Measurements from ENCODE around the gene LNPEP. TPM values are rescaled to one million over a fixed set of nuclear protein-coding genes. Genes with fewer than 3 reads are reported as not detected.
A peak's percentile ranks its signal among the peaks of the same experiment; 100 is the strongest.

LNPEP gene
- total RNA-seq, 2 experiments from 2014 or later, result 79.1 to 116 TPM

- Histone ChIP-seq H3K9me2 (ENCODE audit: insufficient read depth, low read length) (no peaks in the 10 kb centered on the region), H3K27ac (ENCODE audit: low read depth, low read length, poor library complexity, severe bottlenecking) (peak overlapping the region; percentile 73), H2AFZ (ENCODE audit: low read length) (0 out of 2 replicates have a peak overlapping the region, but pooled peaks have one; percentile 5), H3K4me1 (ENCODE audit: insufficient read depth, low read length, poor library complexity, severe bottlenecking) (peaks cover 23% of the 10 kb centered on the region), H3K4me3 (ENCODE audit: low read depth, low read length, poor library complexity, severe bottlenecking) (peak overlapping the region; percentile 39), H3K9me3 (ENCODE audit: low read length) (no peaks in the 10 kb centered on the region), H3K4me2 (ENCODE audit: low read length) (peak overlapping the region; percentile 67), H4K20me1 (ENCODE audit: insufficient read depth, low read length) (no peaks in the 10 kb centered on the region), H3K36me3 (ENCODE audit: insufficient read depth, low read length) (peaks cover 71% of the 10 kb centered on the region), H3K79me2 (ENCODE audit: insufficient read depth, low read depth, low read length) (no peaks in the 10 kb centered on the region; the same call in 1 of the 2 replicates)
- peak; percentile 81 for DNase-seq (ENCODE audit: low spot score)
- intact Hi-C loops (cut with micrococcal nuclease; ENCODE audit: unreplicated experiment), result no loop called here
- ChIA-PET CTCF (ENCODE audit: unreplicated experiment) (interaction anchor here (1.0 to 1.4 kb wide), 3 partner anchors 11 to 28 kb away, joined by 3 read pairs; no protein-coding TSS in a partner anchor), POLR2A (interaction anchor here (0.6 to 2.8 kb wide), 19 partner anchors 8 to 284 kb away, joined by 3 to 17 read pairs (median 5); partner anchors contain the start of gene ERAP2)
- TF ChIP-seq CTCF (conservative IDR thresholded peaks at IDR 0.05; ENCODE audit: low read length) (peak; percentile 36; the same call in 1 of the 2 replicates), EZH2phosphoT487 (IDR thresholded peaks at IDR 0.05; ENCODE audit: borderline replicate concordance, low read depth, low read length) (no peak)
- BruUV-seq (replicated peaks), result no TSS peak
These were observed 39.1 kb upstream of the LNPEP start for GRCh38 chr5:96896806-96897205.

GRCh38 chr5:96901384-96901783 lies 34.5 kb upstream of the LNPEP start:
- TF ChIP-seq EZH2phosphoT487 (IDR thresholded peaks at IDR 0.05; ENCODE audit: borderline replicate concordance, low read depth, low read length) (no peak), CTCF (conservative IDR thresholded peaks at IDR 0.05; ENCODE audit: low read length) (0 out of 2 replicates have a peak, but pooled peaks have one; percentile 39)
- H2AFZ ChIP-seq (ENCODE audit: low read length), result no peak overlapping the region
- H4K20me1 ChIP-seq (ENCODE audit: insufficient read depth, low read length), result no peaks in the 10 kb centered on the region
- H3K27ac ChIP-seq (ENCODE audit: low read depth, low read length, poor library complexity, severe bottlenecking), result no peak overlapping the region
- peaks cover 65% of the 10 kb centered on the region for H3K36me3 ChIP-seq (ENCODE audit: insufficient read depth, low read length)
- no peaks in the 10 kb centered on the region for H3K9me2 ChIP-seq (ENCODE audit: insufficient read depth, low read length)
- BruUV-seq (replicated peaks), result no TSS peak
- H3K79me2 ChIP-seq (ENCODE audit: insufficient read depth, low read depth, low read length), result no peaks in the 10 kb centered on the region; the same call in 1 of the 2 replicates
- POLR2A ChIA-PET, result interaction anchor here (0.9 kb wide), 1 partner anchor 14 kb away, joined by 3 read pairs; no protein-coding TSS in a partner anchor
- peaks cover 13% of the 10 kb centered on the region for H3K4me1 ChIP-seq (ENCODE audit: insufficient read depth, low read length, poor library complexity, severe bottlenecking)
- intact Hi-C loops (cut with micrococcal nuclease; ENCODE audit: unreplicated experiment), result no loop called here
- no peak for DNase-seq (ENCODE audit: low spot score)
- H3K4me3 ChIP-seq (ENCODE audit: low read depth, low read length, poor library complexity, severe bottlenecking), result no peak overlapping the region
- H3K4me2 ChIP-seq (ENCODE audit: low read length), result no peak overlapping the region
- H3K9me3 ChIP-seq (ENCODE audit: low read length), result no peaks in the 10 kb centered on the region
- CTCF ChIA-PET (ENCODE audit: unreplicated experiment), result no interaction called here

- Histone ChIP-seq H3K4me3 (ENCODE audit: low read depth, low read length, poor library complexity, severe bottlenecking) (no peak overlapping the region), H3K36me3 (ENCODE audit: insufficient read depth, low read length) (peaks cover 65% of the 10 kb centered on the region), H3K4me1 (ENCODE audit: insufficient read depth, low read length, poor library complexity, severe bottlenecking) (peaks cover 8% of the 10 kb centered on the region), H3K27ac (ENCODE audit: low read depth, low read length, poor library complexity, severe bottlenecking) (no peak overlapping the region), H3K9me2 (ENCODE audit: insufficient read depth, low read length) (no peaks in the 10 kb centered on the region), H3K79me2 (ENCODE audit: insufficient read depth, low read depth, low read length) (no peaks in the 10 kb centered on the region; the same call in 1 of the 2 replicates), H3K9me3 (ENCODE audit: low read length) (no peaks in the 10 kb centered on the region), H4K20me1 (ENCODE audit: insufficient read depth, low read length) (no peaks in the 10 kb centered on the region), H3K4me2 (ENCODE audit: low read length) (no peak overlapping the region), H2AFZ (ENCODE audit: low read length) (no peak overlapping the region)
- ChIA-PET CTCF (ENCODE audit: unreplicated experiment) (no interaction called here), POLR2A (interaction anchor here (0.9 kb wide), 1 partner anchor 13 kb away, joined by 3 read pairs; no protein-coding TSS in a partner anchor)
- no peak for TF ChIP-seq CTCF (conservative IDR thresholded peaks at IDR 0.05; ENCODE audit: low read length)
- TF ChIP-seq EZH2phosphoT487 (IDR thresholded peaks at IDR 0.05; ENCODE audit: borderline replicate concordance, low read depth, low read length), result no peak
- DNase-seq (ENCODE audit: low spot score), result no peak
- BruUV-seq (replicated peaks), result no TSS peak
- intact Hi-C loops (cut with micrococcal nuclease; ENCODE audit: unreplicated experiment), result no loop called here
These were observed 34.0 kb upstream of the LNPEP start for GRCh38 chr5:96901841-96902240.

Data from OCI-LY7 (cell line).